Activated naive CD4-positive, alpha-beta T cell treated with Interleukin-2 at 50 U/mL for 16 hours (primary cell): ENCODE data around the gene COL23A1.
"Not testable (repeated sequence)": the region's sequence is repeated elsewhere in the genome, so short reads cannot be mapped to it uniquely, and the experiment has no call there.

Experiments used
- DNase-seq: peaks from one replicate; pipeline ENCODE4 v3.0.0-alpha.2; 2020

COL23A1 gene

DNA sequence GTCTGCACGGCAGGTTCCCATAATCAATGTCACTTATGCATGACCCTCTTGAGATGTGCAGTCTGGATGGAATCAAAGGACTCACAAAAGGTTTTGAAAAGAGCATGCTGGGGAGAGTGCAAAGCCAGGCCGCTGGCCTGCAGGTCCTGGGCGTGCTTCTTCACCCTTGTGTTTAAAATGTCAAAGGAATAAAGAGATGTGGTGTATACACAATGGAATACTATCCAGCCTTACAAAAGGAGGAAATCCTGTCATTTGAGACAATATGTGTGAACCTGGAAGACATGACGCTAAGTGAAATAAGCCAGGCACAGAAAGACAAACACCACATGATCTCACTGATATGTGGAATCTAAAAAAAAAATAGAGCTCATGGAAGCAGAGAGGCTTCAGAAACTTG lies 220.1 kb downstream of the COL23A1 start:
- DNase-seq: no peak

DNA sequence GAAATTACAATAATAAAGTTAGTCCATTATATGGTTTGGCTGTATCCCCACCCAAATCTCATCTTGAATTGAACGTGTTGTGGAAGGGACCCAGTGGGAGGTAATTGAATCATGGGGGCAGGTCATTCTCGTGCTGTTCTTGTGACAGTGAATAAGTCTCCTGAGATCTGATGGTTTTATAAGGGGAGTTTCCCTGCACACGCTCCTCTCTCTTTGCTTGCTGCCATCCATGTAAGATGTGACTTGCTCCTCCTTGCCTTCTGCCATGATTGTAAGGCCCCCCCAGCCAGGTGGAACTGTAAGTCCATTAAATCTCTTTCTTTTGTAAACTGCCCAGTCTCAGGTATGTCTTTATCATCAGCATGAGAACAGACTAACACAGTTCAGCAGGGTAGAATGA lies 220.7 kb downstream of the COL23A1 start:
- DNase-seq: not testable (repeated sequence)

DNA sequence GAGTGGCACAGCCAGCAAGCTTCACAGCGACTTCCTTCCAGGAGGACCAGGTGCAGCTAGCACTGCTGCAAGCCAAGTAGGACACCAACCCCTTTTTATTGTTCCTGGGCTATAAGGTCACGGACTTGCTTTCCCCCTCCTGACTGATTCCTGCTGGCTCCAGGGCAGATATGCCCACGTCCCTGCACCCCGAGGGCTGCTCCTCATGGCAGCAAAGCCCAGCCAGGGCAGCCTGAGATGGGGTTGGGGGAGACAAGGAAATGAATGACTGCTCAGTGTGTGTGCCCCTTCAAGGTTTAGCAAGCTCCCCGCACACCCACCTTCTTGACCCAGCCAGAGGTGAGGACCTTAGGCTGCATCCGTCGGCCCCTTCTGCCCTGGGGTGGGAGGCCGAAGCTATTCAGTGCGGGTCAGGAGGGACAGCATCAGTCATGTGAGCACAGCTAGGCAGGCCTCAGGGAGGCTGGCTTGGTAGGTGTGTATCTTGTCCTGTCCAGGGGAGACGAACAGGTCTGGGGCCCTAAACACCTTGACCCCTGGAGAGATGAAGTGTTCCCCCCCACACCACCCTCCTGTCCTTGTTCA lies 221.4 kb downstream of the COL23A1 start:
- DNase-seq: no peak

DNA sequence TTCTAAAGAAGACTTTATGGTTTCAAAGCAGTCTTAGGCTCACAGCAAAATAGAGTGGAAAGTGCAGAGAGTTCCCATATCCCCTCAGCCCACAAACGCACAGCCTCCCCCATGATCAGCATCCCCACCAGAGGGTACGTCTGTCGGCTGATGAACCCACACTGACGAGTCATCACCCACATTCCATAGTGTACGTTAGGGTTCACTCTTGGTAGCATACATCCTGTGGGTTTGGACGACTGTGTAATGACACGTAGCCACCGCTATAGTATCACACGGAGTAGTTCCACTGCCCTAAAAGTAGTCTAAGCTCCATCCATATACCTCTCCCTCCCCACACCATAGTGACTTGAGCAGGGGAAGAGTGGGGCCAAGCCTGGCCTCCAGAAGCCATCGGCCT lies 221.9 kb downstream of the COL23A1 start:
- DNase-seq: no peak

DNA sequence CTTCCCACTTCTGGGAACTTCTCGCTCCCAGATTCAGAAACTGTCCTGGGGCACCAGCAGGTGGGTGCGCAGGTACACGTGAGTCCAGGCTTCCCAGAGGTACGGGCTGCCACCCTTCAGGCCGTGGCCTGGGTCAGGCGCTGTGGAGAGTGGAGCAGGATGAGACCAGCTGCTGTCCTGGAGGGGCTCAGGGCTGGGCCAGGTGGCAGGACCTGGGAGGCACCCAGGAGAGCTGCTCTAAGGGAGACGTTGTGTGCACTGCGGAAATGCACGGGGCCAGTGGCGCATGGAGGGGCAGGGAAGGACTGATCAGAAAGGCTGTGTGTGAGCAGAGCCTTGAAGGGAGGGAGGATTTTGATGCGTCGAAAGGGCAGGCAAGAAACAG lies 222.5 kb downstream of the COL23A1 start:
- DNase-seq: no peak

DNA sequence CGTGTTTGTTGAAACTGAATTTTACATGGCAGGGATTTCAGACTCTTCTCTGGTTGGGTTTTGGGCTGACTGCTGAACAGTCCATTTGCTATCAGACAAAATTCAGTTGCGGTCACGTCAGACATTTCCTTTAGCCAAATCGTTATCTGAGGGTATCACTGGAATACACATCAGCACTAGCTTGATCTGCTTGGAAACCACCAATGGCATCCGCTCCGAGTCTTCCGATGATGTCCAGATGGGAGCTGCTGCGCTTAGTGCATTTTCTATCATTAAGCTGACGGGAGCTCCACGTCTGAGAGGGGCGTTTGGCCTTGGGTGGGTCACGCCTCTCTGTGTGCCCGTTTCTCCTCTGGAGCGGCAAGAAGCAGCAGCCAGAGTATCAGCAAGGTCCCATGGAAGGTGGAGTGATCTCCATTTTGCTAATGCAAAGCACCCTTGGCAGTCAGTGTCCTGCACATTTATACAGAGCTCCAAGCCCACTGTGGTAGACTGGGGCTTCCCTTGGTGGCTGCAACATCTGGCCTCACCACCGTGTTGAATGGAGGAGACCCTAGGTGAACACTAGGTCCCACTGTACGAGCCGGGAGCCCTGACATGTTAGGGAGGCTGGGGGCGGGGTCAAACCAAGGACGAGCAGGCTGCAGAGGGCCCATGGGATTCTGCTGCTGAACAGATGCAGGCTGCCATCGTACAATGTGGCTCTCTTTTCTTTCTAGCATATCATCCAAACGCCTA lies 223.0 kb downstream of the COL23A1 start:
- no peak for DNase-seq

DNA sequence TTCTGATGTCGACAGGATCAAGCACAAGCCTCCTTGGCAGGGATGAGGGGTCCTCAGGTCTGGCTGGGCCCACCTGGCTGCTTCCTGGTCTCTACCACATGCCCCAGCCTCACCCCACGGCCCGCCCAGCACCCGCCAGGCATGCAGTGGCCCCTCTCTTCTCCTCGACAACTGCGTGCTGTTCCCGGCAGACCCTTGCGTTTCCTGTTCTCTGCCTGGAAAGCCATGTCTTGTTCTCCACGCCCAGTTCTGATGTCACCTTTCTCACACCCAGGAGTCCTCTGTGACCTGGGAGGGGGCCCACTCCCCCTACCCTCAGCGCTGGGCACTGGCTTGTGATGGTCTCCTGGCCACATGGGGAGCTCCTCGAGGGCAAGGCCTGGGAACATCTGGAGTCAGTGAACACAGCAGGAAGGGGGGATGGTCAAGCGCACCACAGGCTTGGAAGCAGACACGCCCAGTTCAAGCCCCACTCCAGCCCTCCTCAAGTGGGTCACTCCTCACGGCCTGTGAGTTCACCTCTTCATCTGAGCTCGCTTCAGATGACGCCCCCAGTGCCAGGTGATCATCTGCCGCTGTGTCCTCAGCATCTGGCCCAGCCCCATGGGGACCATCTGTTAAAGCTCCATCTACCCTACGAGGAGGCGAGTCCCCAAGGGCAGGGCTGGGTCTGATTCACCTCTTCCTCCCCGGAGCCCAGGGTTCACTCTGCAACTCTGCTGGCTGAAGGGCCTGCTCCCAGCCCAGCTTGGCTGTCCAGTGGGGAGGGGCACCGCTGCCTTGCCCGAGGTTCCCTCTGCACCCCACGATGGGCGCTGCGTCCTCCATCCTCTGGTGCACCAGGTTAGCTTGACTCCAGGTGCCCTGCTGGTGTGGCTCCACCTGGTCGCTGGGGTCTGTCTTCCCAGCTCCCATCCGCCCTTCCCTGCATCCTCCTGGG lies 224.4 kb downstream of the COL23A1 start:
- no peak for DNase-seq

DNA sequence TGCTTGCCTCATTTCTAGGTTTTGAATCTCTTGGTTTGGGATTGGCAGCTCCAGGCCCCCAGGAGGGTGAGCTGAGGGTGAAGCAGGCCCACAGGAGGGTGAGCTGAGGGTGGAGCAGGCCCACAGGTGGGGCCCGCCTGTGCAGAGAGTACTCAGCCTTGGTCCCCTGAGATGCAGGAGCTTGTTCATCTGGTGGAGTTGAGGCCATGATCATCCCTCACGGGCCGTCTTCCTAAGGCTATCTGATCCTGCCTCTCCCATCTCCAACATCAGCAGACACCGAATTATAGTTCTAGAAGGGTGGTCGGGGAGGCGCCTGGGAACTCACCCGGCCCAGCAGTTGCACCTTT lies 225.9 kb downstream of the COL23A1 start:
- DNase-seq: no peak

DNA sequence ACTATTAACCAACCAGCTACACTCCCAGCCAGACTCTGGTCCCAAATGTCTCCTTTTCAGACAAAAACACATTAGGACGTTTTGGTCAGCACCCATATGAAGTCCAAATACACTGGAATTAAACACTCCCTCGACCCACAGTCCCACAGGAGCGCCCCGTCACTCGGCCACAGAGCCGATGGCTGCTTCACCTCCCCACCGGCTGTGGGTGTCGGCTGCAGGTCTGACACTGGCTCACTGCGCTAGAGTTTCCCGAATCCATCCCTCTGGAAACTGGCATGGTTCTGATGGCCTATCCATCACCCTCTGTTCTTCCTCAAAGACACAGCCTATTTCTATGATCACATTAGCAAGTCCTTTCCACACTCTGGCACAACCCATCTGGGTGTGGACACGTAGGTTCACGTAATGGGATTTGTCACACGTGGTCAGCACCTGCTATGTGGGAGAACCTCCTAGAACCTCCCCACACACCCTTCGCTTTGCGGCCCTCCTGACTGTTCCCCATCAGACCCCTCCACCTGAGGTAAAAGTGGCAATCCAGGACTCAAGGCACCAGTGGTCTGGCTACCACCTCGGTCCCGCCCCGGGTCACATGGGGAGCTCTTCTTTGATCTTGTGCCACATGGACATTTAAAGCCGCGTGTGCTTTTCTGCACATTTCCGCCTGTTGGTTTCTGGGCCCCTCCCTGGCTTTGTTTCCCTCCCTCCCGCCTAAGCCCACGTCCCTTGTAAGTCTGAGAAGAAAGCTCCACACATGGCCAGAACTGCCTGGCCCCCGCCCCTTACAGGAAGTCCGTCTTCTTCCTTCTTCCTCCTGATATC lies 226.5 kb downstream of the COL23A1 start:
- no peak for DNase-seq

DNA sequence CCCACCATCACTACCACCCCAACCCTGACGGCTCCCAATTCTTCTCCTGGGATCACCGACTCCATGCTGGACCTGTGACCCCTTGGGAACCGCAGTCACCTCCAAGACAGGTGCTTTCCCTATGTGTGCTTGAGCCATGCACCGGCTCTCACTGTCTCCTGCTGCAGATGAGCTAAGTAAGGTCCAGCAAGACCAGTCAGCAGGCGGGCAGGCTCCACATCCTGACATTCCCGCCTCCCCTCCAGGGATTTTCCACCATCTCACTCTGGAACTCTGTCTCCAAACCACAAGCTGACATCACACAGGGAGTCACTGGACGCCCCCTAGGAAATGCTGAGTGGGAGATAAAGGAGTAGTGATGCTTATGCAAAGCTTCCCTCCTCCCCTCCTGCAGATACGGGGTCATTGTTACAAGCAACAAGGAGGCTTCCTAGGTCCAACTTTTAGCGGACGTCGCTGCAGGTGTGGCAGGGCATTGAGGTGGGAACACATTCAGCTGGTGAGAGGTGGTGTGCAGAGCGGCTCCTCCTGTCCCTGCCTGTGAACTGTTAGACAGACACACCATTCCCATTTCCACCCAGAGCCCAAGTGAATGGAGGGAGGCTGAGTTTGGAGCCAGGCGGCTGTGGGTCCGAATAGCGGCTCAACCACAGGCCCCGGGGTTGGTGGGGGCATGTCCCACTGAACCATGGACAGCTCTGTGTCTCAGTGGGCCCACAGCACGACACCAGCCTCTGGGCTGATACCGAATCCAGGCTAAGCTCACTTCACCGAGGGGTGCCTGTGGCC lies 228.3 kb downstream of the COL23A1 start:
- no peak for DNase-seq

DNA sequence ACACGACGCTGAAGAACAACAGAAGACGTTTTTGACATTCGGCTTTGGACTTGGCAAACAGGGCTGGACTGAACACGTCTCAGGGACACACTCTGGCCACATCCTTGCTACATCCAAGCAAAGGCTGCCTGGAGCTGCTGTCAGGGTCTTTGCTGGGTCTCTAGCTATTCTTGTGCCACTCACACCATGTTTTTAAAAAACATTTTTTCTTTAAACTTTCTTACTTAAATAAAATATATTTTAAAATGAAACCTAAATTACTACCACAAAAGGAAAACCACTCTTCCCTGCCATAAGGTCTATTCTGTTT lies 229.3 kb downstream of the COL23A1 start:
- DNase-seq: no peak

DNA sequence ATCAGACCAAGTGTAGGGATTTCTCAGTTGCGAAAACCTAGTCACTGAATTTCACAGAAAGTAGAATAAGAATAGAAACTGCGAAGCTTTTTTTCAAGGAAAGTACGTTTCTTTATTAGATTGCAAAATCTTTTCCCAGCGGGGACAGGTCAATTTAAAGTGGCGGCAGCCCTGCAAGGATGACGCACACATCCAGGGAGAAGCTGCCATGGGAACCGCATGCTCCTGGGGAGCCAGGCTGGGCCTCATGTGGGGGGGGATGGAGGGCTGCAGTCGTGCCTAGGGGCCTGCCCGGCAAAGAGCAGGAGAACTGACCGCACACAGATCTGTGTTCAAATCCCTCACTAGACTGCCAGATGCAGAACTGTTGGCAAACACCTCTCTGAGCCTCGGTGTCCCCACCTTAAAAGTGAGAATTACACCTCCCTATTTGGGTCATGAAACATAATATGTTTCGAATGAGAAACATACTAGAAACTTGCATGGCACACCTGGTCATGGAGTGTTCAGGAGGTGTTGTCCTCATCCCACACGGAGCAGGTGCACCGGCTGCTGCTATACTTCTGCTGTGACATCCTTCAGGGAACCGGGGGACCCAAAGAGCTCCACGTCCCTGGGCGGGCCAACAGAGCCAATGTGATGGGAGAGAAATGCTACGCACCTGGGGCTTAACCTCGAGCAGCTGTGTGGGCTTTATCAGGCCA lies 229.8 kb downstream of the COL23A1 start:
- DNase-seq: no peak

DNA sequence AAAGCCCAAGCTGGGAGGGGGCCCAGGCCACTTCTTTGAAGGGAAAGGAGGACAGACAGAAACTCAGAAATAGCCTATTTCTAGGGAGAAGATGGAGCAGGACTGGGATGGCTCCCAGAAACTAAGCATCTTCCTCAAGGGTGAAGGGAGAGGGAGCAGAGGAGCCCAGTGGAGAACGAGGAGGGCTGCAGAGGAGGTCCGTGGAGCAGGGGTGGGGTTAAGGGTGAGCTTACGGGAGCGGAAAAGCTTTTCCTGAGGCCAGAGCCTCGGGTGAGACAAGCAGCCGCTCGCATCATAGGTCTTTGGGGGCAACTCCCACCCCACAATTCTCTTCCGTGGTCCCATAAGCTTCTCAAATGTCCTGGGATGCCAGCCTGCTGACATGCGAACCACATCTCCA lies 230.5 kb downstream of the COL23A1 start:
- DNase-seq: no peak

DNA sequence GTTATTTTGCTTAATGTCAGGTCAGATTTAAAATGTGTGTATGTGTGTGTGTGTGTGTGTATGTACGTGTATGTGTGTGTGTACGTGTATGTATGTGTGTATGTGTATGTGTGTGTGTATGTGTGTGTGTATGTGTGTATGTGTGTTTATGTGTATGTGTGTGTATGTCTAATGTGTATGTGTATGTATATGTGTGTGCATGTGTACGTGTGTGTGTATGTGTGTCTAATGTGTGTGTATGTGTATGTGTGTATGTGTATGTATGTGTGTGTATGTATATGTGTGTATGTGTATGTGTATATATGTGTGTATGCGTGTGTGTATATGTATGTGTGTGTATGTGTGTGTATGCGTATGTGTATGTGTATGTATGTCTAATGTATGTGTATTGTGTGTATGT lies 232.5 kb downstream of the COL23A1 start:
- DNase-seq: no peak

DNA sequence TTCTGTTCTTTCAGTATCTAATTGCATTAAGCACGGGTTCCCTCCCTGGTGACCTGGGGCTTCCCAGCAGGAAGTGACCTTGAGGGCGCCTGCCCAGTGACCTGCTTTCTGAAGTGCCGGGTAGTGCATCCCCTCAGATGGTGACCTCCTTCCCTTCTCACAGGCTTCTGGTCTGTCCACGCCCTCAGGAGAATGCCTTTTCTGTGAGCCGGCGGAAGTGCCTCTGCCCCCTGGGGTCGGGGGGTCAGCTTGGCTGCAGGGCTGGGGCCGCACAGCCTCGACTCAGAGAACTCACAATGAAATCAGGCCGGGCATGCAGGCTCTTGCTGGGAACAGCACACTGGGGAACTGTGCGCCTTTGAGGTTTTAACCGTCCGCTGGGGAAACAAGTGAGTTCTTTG lies 233.1 kb downstream of the COL23A1 start:
- DNase-seq: no peak

DNA sequence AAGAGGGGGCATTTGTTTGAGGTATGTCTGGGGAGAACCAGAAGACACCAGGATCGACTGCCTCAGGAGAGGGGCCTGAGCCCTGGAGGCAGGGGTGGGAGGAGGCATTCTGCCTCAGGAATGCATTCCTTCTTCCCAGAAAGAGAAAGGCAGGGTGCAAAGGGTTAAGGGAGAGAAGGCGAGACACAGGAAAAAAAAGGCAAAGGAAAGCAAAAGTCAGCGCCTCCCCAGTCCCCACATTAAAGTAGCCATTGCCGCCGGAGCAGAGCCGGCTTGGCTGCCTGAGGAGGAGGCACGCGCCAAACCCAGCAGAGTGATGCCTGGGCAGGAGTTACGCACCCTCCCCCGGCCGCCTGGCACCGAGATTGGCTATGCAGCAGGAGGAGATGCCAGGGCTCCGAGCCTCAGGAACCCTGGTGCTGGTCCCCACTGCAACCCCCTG lies 233.7 kb downstream of the COL23A1 start:
- no peak for DNase-seq

DNA sequence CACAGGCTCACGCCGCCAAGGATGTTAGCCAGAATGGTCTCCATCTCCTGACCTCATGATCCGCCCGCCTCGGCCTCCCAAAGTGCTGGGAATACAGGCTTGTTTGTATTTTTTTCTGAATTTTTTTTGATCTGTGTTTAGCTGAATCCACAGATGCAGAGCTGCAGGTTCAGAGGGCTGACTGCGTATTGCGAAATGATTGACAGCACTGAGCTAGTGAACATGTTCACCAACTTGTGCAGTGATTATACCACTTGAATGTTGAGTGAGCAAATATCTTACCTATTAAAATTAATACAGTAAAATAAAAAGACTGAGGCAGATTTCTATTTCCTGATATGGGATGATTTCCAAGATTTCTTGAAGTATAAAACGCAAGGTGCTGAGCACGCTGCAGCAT lies 234.5 kb downstream of the COL23A1 start:
- no peak for DNase-seq

DNA sequence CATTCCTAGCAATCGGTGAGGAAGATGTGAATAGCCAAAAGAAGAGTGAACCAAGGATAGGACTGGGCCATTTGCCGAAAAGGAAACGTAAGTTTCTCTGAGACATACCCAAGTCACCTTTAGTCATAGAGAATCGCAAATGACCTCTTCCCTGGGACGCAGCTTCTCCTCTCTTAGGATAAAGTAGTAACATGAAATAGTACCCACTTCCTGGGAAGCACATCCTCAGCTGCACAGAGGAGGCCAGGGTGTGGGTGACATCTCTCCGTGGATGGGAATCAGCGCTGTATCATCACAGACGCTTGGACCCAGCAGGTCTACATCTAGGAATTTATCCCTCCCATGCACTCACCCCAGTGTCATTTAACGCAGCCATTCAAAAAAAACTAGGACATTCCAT lies 236.7 kb downstream of the COL23A1 start:
- no peak for DNase-seq

DNA sequence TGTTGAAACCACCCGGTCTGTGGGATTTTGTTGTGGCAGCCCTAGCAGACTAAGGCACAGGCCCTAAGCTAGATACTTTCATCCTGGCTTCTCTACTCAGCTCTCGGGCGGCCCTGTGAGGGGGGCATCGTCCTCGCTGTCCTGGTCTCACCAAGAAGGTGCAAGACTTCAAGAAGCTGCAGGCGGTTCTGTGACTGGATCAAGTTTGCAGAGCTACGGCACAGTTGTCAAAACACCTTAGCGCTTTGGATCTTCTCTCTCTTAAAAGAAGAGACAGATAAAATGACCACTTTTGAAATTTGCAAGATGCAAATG lies 238.2 kb downstream of the COL23A1 start:
- no peak for DNase-seq

DNA sequence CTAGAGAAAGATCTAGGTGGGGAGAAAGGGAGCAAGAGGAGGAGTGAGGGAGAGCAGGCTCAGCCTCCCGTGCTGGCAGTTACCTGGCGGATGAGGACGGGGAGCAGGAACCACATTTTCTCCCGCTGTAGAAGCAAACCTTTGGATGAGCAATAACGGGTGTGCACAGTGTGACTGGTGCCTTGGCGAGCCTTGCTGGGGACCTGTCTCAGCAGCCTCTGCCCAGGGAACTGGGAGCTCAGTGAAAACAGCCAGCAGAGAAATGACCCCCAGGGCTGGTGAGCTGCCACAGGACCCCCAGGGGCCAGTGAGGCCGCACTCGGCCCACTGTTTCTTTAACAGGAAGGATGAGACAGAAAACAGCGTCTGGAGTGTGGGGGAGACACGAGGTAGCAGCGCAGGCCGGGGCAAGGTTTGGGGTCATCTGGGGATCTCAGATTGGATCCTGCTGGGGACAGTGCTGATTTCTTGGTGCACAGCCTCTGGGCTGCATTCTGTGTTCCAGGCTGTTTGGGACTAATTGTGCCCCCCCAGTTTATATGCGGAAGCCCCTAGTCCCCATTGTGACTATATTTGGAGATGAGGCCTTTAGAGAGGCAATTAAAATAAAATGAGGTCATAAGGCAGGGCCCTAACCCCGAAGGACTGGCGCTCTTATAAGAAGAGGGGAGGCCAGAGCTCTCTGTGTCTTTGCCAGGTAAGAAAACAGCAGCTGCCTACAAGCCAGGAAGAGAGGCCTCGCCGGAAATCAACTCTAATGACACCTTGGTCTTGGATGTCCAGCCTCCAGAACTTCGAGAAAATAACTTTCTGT lies 238.8 kb downstream of the COL23A1 start:
- no peak for DNase-seq
